DMS153 treated with DMSO at 0.1 percent for 48 hours (cell line): ENCODE measurements around the gene OSBPL10.
A peak's percentile ranks its signal among the peaks of the same experiment; 100 is the strongest.
"Not testable (repeated sequence)": the region's sequence is repeated elsewhere in the genome, so short reads cannot be mapped to it uniquely, and the experiment has no call there.

ENCODE experiments used
- DNase-seq: peaks from one replicate; lab custom pipeline; 2025; ENCODE audit not compliant: unreplicated experiment; lab: John Stamatoyannopoulos, UW

Gene OSBPL10

DNA sequence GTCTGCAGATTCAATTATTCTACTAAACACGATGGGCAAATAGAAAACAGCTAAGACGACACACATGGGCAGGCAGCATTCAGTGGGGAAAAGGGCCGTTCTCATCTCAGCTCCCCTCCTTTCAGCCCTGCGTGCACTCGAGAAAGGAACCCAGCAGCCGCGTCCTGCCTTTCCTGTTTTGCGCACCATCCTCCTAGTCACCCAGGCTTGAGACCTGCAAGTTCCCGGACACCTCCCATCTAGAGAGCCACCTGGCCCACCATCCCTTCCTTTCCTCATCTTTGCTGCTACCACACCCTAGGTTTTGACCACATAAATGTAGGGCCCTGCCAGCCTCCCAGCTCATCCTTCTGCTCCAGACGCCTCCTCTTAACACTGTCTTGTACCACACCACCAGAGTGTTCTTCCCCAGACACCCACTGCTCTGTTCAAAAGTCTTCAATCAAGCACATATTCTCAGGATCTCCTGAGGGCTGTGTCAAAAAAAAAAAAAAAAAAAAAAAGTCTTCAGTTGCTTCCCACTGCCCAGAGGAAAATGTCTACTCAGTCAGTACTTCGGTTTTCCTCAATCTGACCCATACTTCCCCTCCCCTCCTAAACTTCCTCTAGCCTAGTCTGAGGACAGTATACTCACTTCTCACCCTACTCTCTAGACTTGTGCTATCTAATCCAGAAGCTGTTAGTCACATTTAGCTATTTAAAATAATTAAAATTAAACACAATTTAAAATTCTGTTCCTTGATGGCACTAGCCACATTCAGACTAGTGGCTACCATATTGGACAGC lies 266.4 kb downstream of the OSBPL10 start:
- DNase-seq: no peak

DNA sequence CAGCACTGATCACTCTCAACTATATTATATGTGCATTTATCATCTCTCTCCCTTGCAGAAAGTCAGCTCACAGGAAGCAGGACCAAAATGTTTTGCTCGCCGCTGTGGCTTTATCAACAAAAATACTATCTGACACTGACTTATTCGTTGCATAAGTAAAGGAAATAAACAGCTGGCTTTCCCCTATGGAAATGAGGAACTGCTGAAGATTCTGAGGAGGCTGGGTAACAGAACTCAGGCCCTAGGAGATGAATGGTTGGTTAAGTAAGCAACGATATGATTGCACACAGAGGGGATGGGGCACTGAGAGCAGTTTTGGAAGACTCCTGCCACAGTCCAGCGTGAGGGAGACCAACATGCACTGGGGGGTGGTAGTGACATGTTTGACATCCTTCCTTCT lies 267.2 kb downstream of the OSBPL10 start:
- DNase-seq: no peak

DNA sequence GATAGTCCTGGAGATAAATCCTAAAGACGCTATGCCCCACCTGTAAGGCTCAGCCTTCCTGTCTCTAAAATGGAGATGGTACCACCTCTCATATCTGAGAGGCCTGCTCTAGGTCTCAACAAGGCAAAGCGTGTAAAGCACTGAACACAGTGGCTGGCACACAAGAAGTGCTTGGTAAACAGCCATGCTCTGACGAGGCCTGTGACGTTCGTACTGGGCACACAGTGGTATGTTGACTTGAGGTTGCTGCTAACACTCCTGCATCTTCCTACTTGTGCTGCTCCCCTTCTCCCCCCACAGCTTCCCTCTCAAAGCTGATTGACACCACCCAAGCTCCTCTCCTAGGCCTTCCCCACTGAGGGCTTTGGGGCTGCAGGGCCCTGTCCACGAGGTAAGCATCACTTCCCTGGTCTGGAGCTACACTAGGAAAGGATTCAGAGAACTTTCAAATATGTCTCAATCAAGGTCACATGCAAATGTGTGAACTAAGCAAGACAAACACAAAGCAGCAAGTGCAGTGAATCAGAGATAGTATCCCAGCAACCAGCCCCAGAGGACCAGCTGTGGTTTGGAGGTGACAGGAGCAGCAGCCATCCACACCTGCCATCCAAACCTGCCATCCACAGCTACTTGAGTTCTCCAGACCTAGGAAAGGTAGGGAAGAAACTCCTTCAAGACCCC lies 270.8 kb downstream of the OSBPL10 start:
- DNase-seq: no peak

DNA sequence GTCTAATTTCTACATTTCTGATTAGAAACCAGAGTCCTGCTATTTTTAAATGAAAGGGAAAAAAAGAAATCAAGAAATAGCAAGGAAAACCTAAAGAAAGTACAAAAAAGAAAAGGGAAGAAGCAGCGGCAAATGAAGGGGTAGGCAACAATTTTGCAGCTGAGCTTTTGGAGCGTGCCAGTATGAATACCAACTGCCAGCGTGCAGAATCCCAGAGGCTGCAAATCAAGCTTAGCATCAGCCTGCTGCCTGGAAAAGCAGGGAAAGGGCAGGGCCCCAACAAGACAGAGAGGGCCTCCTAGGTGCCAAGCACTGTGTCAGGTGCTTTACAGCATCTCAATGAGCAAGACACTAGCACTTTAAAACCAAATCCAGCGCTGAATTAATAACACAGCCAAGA lies 271.5 kb downstream of the OSBPL10 start:
- no peak for DNase-seq

DNA sequence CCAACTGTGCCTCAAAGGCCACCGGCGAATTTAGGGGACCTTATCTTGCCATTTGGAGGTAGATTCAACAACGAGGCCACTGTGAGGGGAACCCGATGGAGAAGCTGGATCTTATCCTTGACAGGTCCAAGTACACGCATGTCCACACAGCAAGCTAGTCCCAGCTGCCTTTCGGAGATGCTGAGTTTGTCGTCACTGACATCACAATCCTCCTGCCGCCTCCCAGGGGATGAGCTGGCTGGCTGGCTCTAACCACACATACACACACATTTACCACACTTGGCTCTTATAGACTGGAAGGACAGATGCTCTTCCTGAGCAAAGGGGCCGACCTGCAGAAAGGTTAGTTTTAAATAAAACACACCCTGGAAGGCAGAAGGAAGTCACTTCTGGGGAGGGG lies 272.1 kb downstream of the OSBPL10 start:
- DNase-seq: no peak

DNA sequence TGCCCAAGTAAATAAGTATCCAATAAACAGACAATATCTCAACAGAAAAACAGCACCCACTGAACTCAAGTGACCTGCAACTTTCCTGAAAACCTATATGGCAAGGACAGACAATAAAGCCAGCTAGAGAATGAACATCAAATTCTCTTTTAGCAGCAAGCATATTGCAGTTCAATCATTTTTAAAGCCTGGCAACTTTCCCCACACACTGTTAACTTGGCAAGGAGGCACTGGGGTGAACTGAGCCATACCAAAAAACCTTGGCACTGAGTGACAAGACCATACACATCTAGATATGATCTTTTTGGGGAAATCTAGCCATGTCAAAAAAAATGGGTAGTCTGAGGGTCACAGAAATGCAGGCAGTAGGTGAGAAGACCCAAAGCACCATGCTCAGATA lies 273.8 kb downstream of the OSBPL10 start:
- DNase-seq: no peak

DNA sequence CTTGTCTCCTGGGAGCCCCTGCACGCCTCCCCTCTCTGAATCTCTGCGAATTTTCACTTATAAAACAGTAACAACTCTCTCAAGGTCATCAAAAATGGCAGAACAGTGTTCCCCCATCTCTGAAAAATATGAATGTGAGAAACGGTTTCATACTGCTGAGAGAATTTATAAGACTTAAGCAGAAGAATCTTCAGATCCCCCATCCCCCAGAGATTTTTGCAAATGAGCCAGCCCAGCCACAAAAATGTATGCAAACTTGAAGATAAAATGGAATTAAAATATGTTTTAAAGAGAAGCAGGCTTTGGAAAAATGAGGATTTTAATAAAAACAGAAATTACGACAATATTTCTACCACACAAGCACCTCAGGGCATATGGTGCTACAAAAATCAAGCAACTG lies 275.3 kb downstream of the OSBPL10 start:
- no peak for DNase-seq

DNA sequence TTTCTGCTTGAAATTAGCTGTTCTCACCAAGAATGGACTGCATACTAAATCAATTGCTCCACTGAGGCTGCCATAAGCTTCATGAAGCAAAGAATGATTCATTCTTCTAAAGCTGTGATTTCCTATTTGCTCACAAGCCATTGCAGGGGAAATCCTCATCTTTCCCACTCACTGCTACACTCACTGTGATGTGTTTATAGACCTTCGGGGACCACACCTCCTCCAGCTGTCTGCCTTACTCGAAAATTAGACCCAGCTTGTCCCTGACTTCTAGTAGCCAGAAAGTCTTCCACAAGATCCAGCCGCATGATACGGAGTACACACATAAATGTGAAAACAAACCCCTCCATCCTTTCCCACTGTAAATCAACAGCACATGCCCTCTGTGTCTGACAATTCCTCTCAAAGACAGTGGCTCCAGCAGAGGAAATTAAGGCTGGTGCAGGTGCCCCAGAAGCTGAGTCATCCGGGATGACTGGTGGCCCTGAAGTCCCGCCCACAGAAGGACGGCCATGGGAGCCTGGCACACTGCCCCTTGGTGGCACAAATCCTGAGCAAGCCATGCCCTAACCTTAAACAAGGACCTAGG lies 276.4 kb downstream of the OSBPL10 start:
- DNase-seq: peak; percentile 5

DNA sequence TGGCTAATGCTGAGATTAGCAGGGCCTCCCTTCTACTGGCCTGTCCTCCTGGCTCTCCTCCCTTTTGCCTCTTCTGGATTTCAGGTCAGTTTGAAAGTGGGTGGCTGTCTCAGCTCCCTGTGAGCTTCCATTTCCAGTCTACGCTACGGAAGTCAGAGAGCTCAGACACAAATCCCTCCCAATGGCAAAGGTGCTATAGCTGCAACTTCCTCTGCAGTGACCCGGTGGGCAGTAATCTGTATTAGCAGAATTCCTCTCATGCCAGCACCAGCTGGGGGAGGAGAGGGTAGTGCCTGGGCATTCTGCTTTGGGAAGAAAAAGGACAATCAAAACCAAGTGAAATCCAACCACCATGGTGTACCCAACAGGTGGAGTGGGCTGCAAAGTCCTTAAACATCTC lies 276.9 kb downstream of the OSBPL10 start:
- DNase-seq: no peak

DNA sequence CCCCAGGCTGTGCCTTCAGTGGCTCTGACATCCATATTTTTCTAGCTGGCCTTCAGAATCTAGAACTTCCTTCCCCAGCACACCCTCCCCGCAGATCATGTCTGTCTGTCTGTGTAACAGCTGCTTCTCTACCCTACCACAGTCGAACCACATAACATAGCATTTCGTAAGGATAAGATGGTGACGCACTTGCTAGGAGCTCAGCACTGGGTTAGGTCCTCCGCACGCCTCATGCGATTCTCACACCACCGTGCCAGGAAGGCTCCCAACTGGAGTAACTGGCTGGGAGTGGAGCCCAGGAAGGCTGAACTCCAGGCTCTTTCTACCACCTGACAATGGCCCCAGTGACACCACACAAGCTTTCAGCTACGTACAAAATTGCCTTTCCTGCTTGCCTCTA lies 279.8 kb downstream of the OSBPL10 start:
- DNase-seq: no peak

DNA sequence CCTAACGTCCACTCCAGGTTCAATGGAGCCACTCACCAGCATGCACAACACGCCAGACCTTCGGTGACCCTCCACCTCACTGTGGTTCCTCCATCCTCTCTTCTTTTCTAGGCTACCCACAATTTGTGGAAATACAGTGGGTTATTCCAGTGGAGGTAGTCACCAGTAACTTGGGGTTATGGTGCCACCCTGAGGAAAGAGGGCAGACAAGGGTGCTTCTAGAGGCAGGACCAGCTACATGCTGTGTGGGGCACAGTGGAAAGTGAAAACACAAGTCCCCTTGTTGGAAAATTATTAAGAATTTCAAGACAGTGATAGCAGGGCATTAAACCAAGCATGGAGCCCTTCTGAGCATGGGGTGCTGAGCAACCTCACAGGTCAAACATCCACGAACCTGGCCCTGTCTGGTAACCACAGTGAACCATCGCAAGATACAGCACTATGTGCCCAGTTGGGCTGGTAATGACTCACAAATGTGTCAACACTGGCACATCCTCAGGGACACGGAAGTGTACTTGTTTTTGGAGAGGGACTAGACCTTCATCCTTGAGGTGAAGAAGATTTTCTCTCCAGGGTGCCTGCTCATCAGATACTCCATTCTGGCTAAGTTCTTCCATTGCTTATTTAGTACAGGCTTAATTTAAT lies 281.6 kb downstream of the OSBPL10 start:
- no peak for DNase-seq

DNA sequence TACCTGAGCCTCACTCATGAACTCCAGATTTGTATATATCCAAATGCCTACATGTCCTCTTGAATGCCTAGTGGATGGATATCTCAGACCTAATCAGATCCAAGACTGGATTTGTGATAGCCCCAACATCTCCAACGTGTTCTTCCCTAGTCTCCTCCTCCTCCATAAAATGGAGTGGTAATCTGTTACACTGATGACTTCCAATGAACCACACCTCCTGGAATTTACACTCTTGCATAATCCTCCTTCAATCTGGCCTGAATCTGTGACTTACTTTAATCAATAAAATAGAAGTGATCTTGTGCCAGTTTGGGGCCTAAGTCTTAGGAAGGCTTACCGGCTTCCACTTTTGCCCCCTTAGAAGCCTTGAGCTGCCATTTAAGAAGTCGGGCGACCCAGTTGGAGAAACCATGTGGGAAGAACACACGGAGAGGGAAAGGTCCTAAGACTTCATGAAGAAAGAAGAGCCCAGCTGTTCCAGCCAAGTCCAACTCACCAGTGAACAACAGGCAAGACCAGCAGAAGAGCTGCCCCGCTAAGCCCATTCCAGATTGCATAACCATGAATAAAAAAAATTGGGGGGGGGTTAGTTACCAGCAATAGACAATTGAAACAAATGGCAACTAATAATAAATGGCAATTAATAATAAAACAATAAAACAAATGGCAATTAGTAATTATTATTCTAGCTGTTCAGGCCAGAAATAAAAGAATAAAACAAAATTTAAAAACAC lies 284.1 kb downstream of the OSBPL10 start:
- DNase-seq: no peak

DNA sequence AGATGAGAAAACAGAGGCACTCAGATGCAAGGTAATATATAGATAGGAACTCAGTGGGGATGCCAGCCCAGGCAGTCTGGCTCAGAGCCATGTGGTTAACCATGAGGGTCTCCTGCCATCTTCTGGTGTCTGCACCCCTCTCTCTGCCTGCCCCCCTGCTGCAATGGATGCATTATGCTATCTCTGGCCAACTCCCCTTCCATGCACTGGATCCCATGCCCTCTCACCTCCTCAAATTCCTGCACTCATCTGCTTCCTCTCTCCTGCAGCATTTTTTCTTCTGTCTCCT lies 285.1 kb downstream of the OSBPL10 start:
- DNase-seq: no peak

DNA sequence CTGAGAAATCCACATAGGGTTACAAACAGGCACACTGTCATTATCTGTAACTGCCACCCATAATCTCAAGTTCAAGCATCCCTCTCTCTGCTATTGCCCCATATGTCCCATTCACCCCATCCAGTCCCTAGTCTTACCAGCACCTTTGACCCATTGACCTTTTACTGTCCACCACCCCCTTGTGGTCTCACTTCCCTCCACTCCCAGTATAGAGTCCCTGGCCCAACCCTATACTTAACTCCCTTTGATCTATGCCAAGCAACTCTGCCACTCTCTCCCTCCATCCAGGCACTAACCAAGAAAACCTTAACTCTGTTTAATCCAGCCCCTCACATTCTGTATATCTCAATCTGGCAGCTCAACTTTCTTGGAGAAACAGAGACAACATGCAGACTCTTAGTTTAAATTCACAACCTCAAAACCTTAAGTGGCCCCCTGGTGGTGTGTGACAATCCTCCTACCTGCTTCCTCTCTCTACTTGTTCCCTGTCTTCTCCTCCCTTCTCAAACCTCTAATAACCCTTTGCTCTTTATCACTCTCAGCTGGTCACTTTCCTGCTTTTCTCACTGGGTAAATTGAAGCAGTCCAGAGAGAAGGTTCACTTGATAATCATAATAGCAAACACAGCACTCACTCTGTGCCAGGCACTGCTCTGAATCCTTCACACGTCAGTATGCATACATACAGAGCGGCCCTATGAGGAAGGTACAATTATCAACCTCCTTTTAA lies 285.6 kb downstream of the OSBPL10 start:
- DNase-seq: no peak

DNA sequence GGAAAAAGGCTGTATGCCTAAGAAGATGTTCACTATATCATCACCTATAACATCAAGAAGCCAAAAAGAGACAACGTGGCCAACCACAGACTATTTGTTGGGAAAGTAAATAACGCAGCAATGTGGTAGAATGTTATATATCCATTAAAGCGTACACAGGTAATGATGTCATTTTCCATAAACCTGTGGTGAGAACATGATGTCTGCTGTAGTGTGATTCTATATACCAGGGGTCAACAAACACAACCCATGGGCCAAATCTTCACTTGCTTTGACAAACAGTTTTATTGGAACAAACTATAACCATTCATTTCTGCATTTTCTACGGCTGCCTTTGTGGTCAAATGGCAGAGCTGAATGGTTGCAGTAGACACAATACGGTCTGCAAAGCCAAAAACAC lies 287.7 kb downstream of the OSBPL10 start:
- no peak for DNase-seq

DNA sequence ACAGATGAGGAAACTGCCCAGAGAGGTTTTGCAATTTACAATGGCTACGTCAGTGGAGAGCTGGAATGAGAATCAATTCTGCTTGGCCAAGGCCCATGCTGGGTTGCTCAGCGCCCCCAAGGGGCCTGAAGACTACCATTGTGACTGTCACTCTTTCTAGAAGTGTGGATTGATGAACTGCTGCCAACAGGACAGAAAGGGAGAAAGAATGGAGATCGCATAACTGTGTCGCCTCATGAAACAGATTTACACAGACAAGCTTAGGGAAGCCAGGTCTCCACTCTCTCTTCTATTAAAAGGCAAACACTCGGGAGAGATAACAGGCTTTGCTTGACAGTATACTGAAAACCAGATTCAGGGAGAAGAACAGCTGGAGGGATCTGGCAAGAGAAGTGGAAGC lies 288.3 kb downstream of the OSBPL10 start:
- DNase-seq: no peak

DNA sequence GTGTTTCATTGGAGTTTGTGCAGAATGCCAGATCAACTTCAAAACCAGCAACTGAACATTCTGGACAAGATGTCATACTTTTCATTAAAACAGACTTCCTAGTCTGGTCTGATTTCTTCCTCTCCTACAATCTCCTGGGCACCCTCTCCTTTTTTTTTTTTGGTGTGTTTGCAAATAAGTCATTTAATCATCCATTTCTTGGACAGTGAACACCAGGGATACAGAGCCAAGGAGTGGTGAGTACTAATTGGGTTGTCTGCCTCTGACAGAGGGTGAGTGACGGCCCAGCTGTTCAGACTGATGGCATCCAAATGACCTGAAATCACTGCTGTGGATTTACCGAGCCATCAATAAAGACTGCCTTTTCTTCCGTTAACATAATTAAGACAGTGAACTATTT lies 290.3 kb downstream of the OSBPL10 start:
- DNase-seq: no peak

DNA sequence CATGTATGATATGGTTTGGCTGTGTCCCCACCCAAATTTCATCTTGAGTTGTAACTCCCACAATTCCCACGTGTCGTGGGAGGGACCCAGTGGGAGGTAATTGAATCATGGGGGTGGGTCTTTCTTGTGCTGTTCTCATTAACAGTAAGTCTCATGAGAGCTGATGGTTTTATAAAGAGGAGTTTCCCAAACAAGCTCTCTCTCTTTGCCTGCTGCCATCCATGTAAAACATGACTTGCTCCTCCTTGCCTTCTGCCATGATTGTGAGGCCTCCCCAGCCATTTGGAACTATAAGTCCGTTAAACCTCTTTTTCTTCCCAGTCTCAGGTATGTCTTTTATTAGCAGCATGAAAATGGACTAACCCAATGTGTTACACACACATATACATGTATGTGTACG lies 291.5 kb downstream of the OSBPL10 start:
- DNase-seq: not testable (repeated sequence)

DNA sequence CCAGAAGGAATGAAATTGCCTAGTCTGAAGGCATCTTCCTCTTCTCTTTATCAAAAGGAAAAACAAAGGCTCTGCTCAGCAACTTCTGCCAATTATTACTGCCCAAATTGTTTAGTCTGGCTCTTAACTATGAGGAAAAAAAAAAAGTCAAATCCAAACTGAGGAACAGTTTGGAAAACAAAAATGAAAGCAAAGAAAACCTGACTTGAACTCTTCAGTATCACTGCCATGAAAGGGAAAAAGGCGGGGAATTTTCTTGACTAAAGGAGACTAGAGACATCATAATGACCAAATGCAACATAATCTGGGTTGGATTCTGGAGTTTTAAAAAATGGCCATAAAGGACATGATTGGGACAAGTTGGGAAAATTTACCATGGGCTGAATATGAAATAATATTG lies 292.1 kb downstream of the OSBPL10 start:
- no peak for DNase-seq

DNA sequence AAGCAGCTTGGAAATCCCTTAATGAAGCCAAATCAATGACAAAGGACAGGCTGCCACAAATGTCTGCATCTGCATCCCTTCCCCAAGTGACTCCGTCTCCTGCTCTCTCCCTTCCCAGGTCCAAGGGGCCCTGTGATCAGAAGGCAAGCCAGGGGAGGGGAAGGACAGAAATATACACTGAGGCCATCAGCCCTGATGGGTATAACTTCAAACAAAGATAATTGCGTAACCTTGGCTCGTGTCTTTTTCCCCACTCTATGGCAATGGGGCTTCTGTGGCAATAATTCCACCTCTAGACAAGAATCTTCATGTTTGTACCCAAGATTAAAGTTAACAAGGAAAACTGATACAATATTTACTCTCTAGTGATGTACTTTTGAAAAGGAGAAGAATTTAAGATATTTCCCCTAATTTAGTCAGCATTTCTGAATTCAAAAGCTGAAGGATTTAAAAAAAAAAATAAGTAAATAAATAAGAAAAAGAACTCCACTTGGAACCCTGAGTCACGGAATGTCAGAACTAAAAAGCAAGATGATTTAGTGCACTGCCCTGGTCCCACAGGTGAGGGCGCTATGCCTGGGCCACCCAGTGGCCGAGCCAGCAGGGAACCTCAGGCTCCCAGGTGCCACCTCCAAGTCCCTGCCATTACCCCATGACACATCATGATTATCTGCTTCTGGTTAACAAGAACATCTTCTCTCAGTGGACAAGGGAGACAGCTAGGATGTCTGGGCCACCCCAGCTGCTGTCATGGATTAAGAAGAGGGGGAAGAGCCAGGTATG lies 293.9 kb downstream of the OSBPL10 start:
- no peak for DNase-seq
